ENCODE results near the gene NEK1.
"Not testable (repeated sequence)": the region's sequence is repeated elsewhere in the genome, so short reads cannot be mapped to it uniquely, and the experiment has no call there.

Gene NEK1

GRCh38 chr4:169626331-169627282, 14.2 kb upstream of the NEK1 start:
- in situ Hi-C loops (cut with MboI; ENCODE audit: low sequenced_read_pairs) = no loop called here

- in situ Hi-C loops (cut with MboI; ENCODE audit: low sequenced_read_pairs) = no loop called here
Measured at GRCh38 chr4:169625886-169626285, 13.5 kb upstream of the NEK1 start.

GRCh38 chr4:169624012-169624411, 11.6 kb upstream of the NEK1 start:
- in situ Hi-C loops (cut with MboI; ENCODE audit: low sequenced_read_pairs) = not testable (repeated sequence)

- in situ Hi-C loops (cut with MboI; ENCODE audit: low sequenced_read_pairs) = no loop called here
Measured at GRCh38 chr4:169622566-169622965, 10.2 kb upstream of the NEK1 start.

GRCh38 chr4:169621731-169622492, 9.5 kb upstream of the NEK1 start:
- in situ Hi-C loops (cut with MboI; ENCODE audit: low sequenced_read_pairs) = no loop called here

GRCh38 chr4:169620880-169621248, 8.5 kb upstream of the NEK1 start:
- in situ Hi-C loops (cut with MboI; ENCODE audit: low sequenced_read_pairs) = no loop called here

GRCh38 chr4:169619958-169620879, 7.8 kb upstream of the NEK1 start, which contains the start of gene CLCN3:
TSS of gene CLCN3 (plus strand) at chr4:169620578. CDS start at chr4:169635929, 15,351 bp downstream.
- in situ Hi-C loops (cut with MboI; ENCODE audit: low sequenced_read_pairs) = no loop called here

GRCh38 chr4:169619518-169619957, 7.2 kb upstream of the NEK1 start:
- in situ Hi-C loops (cut with MboI; ENCODE audit: low sequenced_read_pairs) = no loop called here

GRCh38 chr4:169618986-169619385, 6.6 kb upstream of the NEK1 start:
- in situ Hi-C loops (cut with MboI; ENCODE audit: low sequenced_read_pairs) = no loop called here

- in situ Hi-C loops (cut with MboI; ENCODE audit: low sequenced_read_pairs) = no loop called here
Measured at GRCh38 chr4:169618286-169618685, 5.9 kb upstream of the NEK1 start.

- in situ Hi-C loops (cut with MboI; ENCODE audit: low sequenced_read_pairs) = no loop called here
Measured at GRCh38 chr4:169617306-169617705, 4.9 kb upstream of the NEK1 start.

- in situ Hi-C loops (cut with MboI; ENCODE audit: low sequenced_read_pairs) = no loop called here
Measured at GRCh38 chr4:169616846-169617245, 4.5 kb upstream of the NEK1 start.

GRCh38 chr4:169615467-169616106, 3.2 kb upstream of the NEK1 start:
- in situ Hi-C loops (cut with MboI; ENCODE audit: low sequenced_read_pairs) = no loop called here

GRCh38 chr4:169612871-169613859, 782 bp upstream of the NEK1 start:
- in situ Hi-C loops (cut with MboI; ENCODE audit: low sequenced_read_pairs) = no loop called here

- in situ Hi-C loops (cut with MboI; ENCODE audit: low sequenced_read_pairs) = no loop called here
Measured at GRCh38 chr4:169611157-169611556, 1.2 kb downstream of the NEK1 start.

- in situ Hi-C loops (cut with MboI; ENCODE audit: low sequenced_read_pairs) = no loop called here
Measured at GRCh38 chr4:169604903-169605331, 7.5 kb downstream of the NEK1 start.

GRCh38 chr4:169604131-169604900, 8.1 kb downstream of the NEK1 start:
- in situ Hi-C loops (cut with MboI; ENCODE audit: low sequenced_read_pairs) = no loop called here

GRCh38 chr4:169603312-169603711, 9.1 kb downstream of the NEK1 start:
- in situ Hi-C loops (cut with MboI; ENCODE audit: low sequenced_read_pairs) = no loop called here
